Left forelimb (tissue), 1 donor: ENCODE measurements around the gene SASH1.

ENCODE experiments used
- DNase-seq: peaks from one replicate; pipeline ENCODE4 v3.0.0-alpha.2; 2018; ENCODE audit warnings: low spot score

Gene SASH1

DNA sequence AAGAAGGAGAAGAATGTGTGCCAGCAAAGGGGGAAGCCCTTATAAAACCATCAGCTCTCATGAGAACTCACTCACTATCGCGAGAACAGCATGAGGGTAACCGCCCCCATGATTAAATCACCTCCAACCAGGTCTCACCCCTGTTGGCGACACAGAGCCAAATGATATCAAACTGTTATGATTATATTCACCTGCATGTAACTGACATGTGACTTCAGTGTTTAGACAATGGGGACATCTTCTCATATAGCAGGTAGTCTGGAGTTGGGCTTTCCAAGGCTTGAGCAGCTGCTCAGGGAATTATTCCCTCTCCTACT is 115.2 kb downstream of the SASH1 start:
- DNase-seq, result no peak

DNA sequence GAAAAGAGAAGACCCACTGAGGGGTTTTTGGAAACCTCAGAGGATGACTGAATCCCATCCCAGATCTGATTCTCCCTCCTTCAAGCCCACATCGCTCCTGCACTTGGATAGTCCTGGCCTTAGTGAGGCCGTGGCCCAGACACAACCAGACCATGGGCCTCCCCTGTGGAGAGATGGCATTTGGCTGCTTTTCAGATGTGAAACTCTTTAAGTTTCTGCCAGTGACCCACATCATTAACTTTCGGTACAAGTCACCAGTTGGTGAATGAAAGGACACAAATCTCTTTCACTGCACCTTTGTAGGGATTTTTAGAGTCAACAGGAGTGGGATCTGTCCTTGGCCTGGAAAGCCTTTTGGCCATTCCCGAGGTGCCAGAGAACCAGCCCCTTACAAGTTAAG is 116.6 kb downstream of the SASH1 start:
- DNase-seq, result no peak

DNA sequence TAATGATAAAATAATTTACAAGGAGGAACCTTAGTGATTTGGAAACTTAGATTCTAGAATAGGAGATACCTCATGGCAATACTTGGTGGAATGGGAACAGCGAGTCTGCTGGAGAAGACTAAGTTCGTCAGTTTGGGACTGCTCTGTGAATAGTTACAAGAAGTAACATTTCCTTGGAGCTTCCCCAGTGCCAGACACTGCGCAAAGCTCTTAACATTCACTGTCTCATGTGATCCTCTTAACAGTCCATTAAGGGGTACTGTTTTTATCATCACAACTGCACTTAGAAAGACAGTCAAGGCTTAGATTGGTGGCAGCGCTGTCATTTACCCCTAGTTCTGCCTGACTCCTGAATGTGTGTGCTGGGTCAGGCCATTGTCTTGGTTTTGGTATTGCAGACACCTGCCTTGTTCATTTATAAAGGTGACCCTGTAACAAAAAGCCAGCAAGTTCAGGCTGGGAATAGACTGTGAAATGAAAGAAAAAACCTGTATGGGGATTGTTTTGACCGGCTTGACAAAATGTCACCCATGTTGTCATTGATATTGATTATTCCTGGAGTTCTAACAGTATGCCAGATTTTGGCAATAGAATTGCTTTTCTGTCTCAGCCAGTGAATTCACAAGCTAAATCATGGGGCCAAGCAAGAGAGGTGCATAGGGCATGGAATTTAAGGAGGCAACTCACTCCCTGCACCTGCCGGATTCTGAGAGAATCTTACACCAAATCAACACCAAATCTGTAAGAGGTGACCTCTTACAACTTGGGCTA is 118.4 kb downstream of the SASH1 start:
- no peak for DNase-seq

DNA sequence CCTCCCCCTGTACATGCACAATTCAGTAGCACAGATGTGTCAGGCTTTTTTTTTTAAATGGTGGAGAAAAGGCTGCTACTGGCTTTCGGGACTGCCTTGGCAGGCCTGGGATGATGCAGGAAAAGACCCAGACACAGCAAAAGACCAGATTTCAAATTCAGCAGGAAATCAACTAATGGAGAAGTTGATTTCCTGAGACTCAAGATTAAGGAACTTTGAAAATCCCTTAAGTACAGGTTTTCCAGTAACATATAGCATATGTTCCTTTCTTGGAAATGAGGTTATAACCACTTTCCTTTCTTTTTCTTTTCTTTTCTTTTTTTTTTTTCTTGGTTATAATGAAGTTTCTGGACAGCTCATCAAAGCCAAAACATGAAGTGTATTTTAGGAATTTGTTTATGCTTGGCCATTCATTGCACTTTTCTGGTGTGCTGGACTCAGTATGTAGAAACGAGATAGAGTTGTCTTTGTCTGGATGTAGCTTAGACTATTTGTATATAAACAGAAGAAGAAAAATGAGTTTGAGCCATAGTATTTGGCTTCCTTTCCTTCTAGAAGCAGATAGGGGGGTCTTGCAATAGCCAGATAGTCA is 119.4 kb downstream of the SASH1 start:
- no peak for DNase-seq

DNA sequence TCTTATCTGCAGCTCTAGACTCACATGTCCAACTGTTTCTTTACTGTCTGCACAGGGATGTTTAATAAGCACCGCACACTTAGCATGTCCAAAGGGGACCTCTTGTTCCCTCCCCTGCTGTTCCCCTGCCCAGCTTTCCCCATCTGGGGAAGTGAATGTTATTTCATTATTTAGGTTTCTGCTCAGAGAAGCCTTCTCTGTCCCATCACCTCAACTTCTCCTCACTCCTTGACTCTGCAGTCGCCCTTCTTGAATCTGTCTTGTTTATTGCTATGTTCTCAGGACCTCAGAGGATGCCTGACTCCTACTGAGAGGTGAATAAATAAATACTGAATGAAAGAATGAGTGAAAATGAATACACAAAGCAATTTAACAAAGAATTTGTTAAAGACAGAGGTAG is 121.0 kb downstream of the SASH1 start:
- DNase-seq, result no peak

DNA sequence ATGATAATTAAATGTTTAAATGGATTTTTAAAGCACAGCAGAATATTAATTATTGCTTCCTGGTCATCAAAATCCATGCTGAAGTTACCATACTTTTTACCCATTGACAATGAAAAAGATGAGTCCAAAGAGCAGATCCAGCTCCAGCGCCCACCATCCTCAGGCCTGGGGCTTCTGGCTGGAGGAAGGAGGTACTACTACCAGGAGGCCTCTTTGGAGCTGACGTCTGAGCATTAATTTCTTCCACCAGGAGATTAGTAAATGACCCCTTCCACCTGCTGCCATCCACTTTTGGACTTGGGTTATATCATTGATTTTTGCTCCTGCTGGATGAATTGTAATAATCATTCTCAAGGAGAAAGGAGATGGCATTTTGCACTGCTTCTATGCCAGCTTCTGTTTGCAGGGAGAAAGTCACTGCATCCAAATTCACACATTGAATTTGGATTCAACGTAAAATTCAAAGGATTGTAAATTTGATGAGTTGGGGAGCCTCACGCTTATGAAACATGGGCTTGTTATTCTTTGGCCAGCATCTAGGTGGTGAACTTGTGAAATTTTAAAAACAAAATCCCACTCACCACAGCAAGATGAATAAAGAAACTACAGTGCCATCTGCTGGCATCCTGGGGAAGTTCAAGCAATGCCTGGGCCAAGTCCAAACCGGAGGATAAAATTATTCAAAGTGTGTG is 121.8 kb downstream of the SASH1 start:
- peak; percentile 79 for DNase-seq

DNA sequence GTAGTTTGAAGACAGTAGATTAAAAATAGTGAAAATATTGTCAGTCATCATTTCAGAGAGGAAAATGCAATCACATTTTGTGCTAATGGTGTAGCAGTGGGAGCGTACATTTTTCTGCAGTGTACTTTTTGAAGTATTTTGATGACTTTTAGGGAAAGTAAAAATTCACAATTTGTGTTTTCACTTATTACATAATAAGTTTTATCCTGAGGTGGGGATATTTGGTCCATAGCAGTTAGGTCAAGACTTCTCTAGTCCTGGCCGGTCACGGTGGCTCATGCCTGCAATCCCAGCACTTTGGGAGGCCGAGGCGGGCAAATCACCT is 122.3 kb downstream of the SASH1 start:
- DNase-seq, result no peak

DNA sequence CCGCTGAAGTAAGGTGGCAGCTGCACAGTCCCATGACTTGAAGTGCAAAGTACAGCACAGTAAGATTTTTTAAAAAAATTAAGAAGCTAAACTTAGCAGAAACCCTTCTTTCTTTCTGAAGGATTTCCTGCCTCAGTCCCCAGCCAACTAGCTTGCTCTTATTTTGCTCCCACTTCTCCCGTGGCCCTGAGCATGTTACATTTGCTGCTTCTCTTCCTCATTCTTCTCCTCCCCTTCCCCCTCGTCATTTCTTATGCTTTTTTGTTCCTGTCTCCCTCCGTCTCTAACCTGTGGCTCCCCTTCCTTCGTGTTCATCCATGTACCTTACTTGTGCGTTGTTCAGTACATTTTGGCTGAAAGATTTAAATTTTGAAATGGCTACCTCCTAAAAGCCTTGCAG is 123.0 kb downstream of the SASH1 start:
- no peak for DNase-seq

DNA sequence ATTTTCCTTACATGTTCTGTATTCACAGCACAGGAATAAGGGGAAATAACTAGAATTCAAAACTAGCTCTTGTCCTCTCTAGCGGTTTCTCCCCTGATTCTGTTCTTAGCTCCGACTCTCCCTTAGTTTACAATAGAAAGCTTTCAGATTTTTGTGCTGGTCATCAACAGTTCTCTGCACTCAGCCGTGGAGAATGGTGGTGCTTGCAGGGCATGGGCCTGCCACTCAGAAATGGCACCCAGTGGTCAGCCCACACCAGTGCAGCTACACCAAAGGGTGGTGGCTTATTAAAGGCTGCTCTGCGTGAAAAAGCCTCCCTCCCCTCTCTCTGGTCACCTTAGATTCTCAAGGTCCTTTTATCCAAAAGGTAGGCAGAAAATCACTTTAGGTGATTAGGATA is 123.5 kb downstream of the SASH1 start:
- DNase-seq, result no peak

DNA sequence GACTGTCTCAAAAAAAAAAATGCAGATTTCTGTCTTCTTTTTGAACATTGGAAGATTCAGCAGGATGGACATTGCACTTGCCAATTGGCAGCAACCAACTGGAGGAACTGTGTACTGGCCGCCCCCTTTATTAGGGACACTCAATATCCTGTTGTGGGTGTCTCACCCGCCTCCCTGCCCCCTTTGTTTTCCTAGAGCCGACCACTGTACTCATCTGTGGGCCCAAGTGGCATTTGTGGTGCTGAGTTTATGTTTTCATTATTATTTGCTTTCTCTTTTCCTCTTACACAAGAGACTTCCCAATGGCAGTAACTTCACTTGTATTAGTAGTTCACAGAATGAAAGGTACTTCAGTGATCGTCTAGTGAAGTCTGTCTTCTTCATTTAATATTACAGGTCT is 125.3 kb downstream of the SASH1 start:
- no peak for DNase-seq

DNA sequence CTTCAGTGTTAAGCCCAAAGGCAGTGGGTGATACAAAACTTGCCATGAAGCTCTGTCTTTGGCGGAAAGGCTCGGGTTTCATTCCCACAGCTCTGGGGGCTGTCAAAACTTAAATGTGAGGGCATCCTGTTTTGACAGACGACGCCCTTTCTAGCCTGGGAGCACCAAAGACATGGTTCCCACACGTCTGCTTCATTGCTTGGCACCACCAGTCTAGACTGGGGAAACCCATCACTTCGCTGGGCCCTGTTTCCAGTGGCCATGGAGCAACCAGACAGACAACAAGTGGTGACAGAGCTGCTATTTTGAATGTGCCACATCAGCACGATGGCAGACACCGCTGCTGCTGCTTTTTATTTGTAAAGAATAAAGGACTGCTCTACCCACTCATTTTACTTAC is 127.5 kb downstream of the SASH1 start:
- DNase-seq, result no peak

DNA sequence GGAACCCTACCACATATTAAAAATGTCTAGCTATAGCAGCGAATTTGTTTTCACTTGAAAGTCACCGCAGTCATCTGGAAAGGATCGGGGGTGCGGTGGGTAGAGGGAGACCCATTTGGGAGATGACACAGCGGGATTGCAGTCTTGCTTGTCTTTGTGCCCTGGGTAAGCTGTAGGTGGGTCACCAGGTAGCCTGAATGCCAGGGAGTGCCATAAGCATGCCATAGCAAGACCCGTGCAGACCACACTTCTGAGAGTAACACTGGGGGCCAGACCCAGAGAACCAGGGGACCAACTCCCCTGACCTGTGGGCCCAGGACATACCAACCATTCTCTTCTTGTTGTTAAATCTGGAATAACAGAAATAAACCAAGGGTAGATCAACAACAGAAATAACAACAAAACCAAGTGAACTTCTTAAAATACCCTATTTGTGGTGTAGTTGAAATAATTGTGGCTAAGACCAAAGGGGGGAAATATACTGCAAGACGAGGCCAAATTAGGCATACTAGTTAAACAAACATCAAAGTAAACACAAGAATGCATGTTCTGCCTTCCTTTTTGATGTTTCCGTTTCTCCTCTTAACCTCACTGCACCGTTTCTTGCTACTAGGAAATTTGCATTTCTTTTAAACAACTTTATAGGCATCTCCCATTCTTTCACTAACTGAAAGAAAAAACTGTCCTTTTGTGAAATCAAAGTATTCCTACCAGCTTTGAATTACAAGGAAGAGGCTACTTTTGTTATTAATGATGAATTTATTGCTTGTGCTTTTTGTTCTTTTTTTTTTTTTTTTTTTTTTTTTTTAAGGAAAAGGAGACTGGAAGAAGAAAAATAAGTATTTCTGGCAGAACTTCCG is 128.2 kb downstream of the SASH1 start:
- DNase-seq, result no peak

DNA sequence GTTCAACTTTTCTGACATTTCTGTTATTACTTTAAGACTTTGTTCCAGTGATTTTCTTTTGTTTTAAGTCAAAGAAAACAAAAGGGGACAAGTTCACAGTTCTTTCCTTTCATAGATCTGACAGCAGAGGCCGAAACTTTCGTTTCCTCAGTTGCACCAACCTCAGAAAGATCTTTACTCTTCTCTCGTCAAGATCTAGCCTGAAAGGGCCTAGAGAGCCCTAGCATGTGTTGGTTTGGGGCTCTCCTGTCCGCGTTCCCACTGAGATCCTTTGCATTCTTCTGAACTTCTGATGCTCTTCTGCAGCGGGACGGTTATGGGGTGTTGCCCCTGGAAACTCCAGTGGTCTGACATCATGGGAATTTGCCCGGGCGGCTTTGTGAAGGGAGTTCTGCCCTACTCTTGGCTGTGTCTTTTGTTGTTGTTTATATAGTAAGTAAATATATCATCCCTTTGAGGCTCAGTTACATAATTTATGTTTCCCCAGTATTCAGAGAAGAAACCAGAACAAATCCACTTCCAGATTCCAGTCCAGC is 129.1 kb downstream of the SASH1 start:
- DNase-seq, result no peak

DNA sequence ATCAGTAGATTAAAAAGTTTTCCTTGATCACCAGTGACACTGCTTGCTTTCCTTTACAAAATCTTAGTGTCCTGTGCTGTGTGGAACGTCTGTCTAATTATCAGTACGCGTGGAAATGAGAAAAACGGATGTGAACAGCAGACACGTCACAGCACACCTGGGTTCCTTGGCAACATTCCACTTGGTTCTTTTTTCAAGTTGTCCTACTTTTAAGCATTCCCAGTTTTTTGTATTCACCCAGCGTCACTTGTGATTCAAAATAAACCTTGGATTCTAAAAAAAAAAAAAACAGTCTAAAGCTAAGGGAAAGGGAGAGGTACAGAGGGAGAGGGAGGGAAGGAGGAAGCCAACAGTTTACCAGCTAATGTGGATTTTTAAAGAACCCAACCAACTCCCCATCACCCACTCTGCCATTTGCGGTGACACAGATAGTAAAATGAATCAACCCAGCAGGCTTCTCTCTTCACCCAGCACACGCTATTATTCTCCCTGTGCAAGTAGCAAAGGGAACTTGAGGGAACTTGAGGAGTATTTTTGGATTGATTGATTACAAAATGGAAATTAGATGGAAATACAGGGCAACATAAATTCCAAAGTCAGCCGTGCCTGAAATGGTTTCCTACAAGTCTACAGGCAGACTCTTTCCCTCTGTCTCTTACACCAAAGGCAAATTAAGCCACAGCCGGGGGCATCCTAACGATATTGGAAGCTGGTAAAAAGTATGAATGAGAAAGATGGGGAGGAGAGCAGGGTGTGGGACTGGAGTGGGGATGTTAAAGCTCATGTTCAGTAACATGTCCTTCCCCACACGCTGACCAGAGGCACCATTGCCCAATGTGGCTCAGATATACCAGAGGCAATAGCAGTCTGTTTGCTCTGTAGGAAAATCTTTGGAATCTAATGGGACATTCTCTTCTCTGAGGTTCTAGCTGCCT is 129.8 kb downstream of the SASH1 start:
- DNase-seq, result no peak

DNA sequence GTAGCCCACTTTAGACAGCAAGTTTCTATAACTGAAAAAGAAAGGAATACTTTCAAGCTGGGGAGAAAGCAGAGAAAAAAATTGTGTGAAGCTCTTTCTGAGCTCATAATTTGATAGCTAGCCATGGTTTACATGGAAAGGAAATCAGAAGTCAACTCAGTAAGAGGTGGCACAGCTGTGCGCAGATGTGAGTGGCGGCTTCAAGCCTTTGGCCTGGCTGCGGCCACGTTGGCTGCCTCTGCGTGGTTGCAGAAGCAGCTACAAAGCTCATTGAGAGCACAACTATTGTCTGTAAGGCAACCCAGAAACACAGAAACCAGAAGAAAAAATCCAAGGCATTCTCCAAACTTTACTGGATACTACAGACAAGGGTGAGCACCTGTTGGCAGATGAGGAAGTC is 136.9 kb downstream of the SASH1 start:
- no peak for DNase-seq

DNA sequence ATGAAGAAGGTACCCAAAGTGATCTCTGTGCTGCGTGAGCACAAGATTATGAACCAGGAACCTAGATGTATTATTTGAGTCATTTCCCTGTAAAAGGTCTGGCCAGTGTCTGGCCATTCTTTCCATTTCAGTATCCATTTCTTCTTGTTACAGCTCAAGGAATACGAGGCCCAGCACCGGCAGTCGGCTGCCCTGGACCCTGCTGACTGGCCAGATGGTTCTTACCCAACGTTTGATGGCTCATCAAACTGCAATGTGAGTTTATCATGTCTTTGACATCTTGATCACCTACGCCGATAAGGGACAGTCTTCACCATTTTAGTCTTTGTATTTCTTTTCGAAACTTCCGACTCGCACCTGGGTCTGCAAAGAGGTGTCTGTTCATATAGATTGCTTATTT is 144.8 kb downstream of the SASH1 start:
- no peak for DNase-seq

DNA sequence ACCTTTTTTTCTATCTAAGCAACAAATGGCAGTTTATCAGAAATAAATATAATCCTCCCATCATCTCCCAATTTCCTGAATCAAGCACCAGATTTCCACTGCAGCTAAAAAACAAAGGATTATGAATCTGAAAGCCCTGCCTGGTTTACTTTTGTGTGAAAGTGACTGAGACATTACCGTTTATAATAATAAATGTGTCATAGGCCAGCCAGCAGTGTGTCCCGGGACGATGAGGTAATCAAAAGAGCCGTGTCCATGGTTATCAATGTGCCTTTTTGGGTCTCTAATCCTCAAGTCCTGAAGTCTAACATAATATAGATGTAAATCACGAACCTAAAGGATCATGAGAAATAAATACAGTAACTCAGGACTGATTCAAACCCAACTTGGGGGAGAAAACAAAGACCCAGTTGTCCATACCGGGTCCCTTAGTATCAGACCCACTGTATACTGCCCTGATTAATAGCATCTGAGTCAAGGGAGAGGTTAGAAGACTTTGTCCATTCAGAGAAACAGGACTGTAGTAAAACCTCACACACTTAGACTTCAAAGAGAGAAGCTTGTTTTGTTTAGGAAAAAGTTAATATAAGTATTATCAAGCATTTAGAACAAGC is 149.1 kb downstream of the SASH1 start:
- DNase-seq, result no peak

DNA sequence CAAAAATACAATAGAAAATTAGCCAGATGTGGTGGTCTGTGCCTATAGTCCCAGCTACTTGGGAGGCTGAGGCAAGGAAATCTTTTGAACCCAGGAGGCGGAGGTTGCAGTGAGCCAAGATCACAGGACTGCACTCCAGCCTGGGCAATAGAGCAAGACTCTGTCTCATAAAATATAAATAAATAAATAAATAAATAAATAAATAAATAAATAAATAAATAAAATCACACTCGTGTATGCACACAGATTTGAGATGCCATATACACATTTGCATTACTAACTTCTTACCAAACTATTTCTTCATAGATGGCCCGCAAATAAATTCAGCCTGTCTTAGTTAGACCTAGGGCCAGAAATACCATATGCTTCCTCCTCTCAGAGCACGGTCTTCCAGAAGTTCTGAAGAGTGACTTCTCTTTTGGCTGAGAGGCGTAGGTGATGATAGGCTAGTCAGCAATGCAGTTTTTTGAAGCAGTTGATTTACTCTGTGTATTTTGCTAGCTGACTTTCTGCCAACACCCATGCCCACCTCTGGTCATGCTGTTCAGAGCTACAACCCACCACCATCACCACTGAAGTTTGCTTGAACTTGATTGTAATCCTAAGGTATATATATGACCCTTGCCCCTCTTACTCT is 150.1 kb downstream of the SASH1 start:
- DNase-seq, result no peak

DNA sequence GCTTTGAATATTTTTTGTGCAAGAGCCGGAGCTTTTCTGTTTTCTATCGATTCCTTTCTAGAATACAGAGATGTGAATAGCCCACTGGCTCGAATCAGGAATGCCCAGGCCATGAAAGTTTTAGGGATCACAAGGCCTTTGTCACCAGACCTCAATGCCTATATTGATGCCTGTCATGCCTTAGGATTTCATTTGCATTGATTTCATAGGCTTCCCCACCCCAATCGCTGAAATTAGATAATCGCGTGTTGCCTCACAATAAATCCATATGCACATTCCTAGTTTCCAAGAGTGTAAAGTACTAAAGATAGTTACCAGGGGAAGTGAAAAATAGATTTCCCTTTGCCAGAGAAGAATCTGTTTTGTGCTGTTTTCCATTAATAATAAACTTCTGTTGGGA is 150.8 kb downstream of the SASH1 start:
- DNase-seq, result no peak

DNA sequence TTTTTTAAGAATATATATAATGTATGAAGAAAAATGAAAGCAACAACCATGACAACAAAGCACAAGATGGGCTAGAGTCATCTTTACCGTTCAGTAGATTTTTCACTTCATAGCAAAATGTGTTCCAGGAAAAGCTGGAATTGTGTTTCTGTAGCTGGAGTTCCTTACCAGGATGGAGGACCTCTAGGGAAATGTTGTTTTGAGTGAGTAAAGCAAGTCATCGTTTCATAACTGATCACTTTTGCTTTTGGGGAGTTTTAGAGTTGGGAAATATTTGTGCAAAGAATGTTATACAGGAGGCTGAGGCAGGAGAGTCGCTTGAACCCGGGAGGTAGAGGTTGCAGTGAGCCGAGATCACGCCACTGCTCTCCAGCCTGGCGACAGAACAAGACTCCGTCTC is 151.6 kb downstream of the SASH1 start:
- DNase-seq, result no peak

DNA sequence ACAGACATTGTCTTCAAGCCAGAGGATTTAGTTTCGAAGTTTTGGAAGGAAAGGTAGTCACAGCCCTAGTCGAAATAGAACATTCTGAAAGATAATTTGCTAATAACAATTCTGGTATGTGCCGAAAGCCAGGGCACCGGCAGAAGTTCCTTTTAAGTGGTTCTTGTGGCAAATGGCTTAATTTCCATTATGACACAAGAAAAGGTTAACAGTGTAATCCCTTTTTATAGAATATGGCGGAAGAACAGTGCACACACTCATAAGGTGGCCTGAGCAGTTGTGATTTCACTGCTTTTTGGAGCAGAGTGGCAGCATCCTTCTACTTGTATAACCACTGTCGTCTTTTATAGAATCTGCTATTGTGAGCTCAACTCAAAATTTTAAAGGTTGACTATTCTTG is 152.4 kb downstream of the SASH1 start:
- no peak for DNase-seq
